Superior temporal gyrus (tissue), 1 donor: Measurements from ENCODE around the gene NUMA1.

Source experiments
- DNase-seq: peaks from one replicate; pipeline ENCODE4 v3.0.0-alpha.2; 2016; ENCODE audit errors: extremely low spot score

NUMA1 gene

GRCh38 chr11:71964641-71965040 is 115.7 kb downstream of the NUMA1 start:
- DNase-seq, result no peak

DNA sequence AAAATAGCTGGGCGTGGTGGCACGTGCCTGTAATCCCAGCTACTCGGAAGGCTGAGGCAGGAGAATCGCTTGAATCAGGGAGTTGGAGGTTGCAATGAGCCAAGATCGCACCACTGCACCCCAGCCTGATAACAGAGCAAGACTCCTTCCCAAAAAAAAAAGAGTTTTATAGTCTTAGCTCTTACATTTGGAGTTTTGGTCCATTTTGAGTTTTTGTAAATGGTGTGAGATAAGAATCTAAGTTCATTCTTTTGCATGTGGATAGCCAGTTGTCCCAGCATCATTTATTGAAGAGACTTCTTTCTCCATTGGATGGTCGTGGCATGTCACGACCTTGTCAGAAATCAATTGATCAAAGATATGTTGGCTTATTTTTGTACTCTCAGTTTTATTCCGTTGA is 116.9 kb downstream of the NUMA1 start:
- no peak for DNase-seq

DNA sequence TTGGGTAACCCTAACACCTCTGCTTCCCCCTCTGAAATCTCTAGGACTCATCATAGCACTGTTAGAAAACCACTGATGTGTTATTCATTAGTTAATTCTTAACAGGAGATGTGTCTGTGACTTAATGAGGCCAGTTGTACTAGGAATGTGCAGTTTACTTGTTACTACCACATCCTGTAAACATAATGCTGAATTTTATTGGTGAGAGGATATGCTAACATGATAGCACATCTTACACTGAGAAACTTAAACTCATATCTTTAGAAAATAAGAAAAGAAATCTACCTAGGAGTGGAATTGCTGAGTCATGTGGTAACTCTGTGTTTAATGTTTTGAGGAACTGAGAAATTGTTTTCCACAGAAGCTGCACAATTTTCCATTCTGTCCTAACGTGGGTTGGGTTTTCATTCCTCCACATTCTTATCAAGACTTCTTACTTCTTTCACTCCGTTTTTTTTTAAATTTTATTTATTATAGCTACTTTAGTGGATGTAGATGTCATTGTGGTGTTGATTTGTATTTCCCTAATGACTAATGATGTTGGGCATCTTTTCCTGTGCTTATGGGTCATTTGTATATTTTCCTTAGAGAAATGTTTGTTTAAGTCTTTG is 117.8 kb downstream of the NUMA1 start:
- no peak for DNase-seq

GRCh38 chr11:71955898-71956456 is 124.4 kb downstream of the NUMA1 start:
- DNase-seq, result no peak
